SU-DHL-6 (cell line): ENCODE data around the gene GPR35.

ENCODE experiments used
- CTCF ChIP-seq: fragments of 200-600 bp; sonication (generic); IDR thresholded peaks from one replicate; pipeline ENCODE4 v1.5.1; 2017; ENCODE audit warnings: antibody characterized with exemption, mild to moderate bottlenecking, low read length, moderate library complexity; ENCODE audit not compliant: insufficient read depth, poor library complexity, severe bottlenecking
- EZH2phosphoT487 ChIP-seq: fragments of 200-600 bp; sonication (generic), shearing (Covaris generic); conservative IDR thresholded peaks from 2 replicates; pipeline ENCODE4 v1.6.1; 2018; ENCODE audit warnings: mild to moderate bottlenecking, antibody characterized with exemption, low read length, moderate library complexity, mixed read lengths

- TF ChIP-seq CTCF (no peak), EZH2phosphoT487 (no peak)
Observed at GRCh38 chr2:240596491-240596931, 28.8 kb upstream of the GPR35 start.
